ENCODE results near the gene AHCY.
"Not testable (repeated sequence)": the region's sequence is repeated elsewhere in the genome, so short reads cannot be mapped to it uniquely, and the experiment has no call there.

The AHCY gene

GRCh38 chr20:34302723-34303533 is at the start of gene AHCY:
Gene AHCY, minus strand, starts transcription at chr20:34303355. Its CDS starts 85 bp downstream, at chr20:34303270.
- peak; percentile 98 for DNase-seq

DNA sequence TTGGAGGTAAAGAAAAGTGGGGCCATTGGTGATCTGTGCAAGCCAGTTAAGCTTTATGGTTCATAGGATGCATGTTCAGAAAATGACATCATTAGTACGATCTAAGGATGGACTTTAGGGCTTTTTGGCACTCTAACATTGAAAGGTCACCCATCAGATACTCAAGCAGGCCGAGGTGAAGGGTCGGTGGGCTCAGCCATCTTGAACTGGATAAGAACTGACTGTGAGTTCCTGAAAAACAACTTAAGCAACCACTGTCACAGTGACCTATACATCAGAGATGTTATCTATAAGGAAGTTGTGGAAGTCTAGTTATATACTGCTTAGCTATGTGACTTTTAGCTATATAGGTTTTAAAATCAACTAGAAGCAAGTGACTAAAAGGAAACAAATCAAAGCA is 46.9 kb upstream of the AHCY start:
- DNase-seq: no peak

- no peak for DNase-seq
Measured at GRCh38 chr20:34347571-34347970, 44.4 kb upstream of the AHCY start.

- not testable (repeated sequence) for DNase-seq
Measured at GRCh38 chr20:34346533-34346865, 43.3 kb upstream of the AHCY start.

DNA sequence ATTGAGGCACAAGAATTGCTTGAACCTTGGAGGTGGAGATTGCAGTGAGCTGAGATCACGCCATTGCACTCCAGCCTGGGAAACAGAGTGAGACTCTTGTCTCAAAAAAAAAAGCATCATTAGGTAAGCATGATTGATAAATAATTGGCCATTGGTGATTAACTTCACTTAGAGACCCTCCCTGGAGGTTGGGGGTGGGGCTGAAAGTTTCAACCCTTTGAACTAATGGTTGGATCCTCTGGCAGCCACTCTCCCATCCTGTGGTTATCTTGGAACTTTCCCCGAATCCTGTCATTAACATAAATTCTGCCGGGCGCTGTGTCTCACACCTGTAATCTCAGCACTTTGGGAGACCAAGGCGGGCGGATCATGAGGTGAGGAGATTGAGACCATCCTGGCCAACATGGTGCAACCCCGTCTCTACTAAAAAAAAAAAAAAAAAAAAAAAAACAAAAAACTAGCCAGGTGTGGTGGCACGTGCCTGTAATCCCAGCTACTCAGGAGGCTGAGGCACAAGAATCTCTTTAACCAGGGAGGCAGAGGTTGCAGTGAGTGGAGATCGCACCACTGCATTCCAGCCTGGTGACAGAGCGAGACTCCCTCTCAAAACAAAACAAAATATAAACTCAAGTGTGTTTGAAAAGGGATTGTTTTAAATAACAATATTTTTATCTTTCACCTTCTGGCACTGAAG is 42.8 kb upstream of the AHCY start:
- DNase-seq: not testable (repeated sequence)

GRCh38 chr20:34345402-34345736 is 42.2 kb upstream of the AHCY start:
- DNase-seq: no peak

GRCh38 chr20:34344238-34344637 is 41.1 kb upstream of the AHCY start:
- no peak for DNase-seq

DNA sequence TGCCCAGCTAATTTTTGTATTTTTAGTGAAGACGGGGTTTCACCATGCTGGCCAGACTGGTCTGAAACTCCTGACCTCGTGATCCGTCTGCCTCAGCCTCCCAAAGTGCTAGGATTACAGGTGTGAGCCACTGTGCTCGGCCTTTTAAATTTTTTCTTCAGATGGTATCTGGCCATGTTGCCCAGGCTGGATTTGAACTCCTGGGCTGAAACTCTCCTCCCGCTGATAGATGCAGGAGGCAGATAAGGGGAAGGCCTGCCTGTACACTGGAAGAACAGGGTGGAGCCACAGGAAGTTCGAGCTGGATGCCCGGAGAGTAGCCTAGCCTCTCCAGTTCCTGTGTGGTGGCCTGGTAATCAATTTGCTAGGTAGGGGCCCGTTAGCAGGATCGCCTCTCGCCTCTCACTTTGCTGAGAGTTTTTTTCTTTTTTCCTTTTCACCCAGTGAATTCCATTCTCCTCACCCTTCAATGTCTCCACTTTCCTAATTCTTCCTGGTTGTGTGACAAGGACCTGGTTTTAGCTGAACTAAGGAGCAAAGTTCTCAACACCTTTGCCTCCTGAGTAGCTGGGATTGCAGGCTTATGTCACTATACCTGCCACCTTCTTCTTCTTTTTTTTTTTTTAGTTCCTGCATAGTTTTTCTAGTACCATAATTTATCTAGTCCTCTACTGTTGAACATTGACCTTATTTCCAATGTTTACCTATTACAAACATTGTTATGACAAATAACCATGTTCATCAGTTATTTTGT is 40.5 kb upstream of the AHCY start:
- no peak for DNase-seq

- not testable (repeated sequence) for DNase-seq
Measured at GRCh38 chr20:34341199-34341598, 38.0 kb upstream of the AHCY start.

DNA sequence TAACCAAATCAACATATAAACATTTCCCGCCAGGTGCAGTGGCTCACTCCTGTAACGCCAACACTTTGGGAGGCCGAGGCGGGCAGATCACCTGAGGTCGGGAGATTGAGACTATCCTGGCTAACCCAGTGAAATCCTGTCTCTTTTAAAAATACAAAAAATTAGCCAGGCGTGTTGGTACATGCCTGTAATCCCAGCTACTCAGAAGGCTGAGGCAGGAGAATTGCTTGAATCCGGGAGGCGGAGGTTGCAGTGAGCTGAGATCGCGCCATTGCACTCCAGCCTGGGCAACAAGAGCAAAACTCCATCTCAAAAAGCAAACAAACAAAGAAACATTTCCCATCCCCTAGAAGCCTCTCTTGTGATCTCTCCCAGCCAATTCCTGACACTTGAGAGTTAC is 37.6 kb upstream of the AHCY start:
- DNase-seq: not testable (repeated sequence)

GRCh38 chr20:34337982-34338726 is 35.0 kb upstream of the AHCY start:
- no peak for DNase-seq

GRCh38 chr20:34337544-34337943 is 34.4 kb upstream of the AHCY start:
- DNase-seq: no peak

- DNase-seq: no peak
Measured at GRCh38 chr20:34334654-34335407, 31.7 kb upstream of the AHCY start.

GRCh38 chr20:34333786-34334185 is 30.6 kb upstream of the AHCY start:
- no peak for DNase-seq

- DNase-seq: no peak
Measured at GRCh38 chr20:34332262-34332920, 29.2 kb upstream of the AHCY start.

GRCh38 chr20:34331838-34332237 is 28.7 kb upstream of the AHCY start:
- no peak for DNase-seq

DNA sequence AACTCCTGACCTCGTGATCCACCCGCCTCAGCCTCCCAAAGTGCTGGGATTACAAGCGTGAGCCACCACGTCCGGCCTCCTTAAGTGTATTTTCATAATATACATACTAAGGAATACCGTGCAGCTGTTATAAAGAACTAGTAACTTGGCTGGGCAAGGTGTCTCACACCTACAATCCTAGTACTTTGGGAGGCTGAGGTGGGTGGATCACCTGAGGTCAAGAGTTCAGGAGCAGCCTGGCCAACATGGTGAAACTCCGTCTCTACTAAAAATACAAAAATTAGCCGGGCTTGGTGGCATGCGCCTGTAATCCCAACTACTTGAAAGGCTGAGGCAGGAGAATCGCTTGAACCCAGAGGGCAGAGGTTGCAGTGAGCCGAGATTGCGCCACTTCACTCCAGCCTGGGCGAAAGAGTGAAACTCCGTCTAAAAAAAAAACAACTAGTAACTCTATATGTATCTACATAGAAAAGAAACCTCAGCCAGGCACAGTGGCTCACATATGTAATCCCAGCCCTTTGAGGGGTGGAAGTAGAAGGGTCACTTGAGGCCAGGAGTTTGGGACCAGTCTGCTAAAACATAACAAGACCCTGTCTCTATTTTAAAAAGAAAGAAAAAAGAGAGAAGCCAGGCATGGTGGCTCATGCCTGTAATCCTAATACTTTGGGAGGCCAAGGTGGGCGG is 27.8 kb upstream of the AHCY start:
- not testable (repeated sequence) for DNase-seq

DNA sequence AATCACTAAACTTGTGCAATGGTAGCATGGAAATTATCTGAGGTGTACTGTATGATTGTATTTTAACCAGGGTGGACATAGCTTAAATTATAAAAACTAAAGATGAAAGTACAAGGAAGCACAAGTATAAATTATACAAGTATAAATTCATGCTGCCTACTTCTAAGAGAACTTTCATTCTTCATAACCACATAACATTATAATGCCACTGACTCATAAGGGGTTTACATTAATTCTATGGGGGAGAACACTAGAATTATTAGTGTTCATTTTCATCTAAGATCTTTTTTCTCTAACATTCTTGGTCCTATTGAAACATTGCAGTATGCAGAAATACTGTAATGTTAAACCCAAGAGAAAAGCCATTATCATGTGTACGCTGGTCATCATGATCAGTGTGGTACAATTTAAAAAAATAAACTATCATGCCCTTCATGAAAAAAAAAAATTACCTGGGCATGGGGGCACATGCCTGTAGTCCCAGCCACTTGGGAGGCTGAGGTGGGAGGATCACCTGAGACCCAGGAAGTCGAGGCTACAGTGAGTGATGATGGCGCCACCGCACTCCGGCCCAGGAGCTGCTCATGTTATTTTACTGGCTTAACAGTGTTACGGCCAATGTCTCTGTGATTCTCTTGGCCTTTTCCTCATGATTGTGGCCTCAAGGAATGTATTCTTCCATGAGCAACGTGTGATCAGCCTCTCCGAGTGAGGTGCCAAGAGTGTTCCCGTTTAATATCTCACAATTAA is 25.9 kb upstream of the AHCY start:
- DNase-seq: no peak

DNA sequence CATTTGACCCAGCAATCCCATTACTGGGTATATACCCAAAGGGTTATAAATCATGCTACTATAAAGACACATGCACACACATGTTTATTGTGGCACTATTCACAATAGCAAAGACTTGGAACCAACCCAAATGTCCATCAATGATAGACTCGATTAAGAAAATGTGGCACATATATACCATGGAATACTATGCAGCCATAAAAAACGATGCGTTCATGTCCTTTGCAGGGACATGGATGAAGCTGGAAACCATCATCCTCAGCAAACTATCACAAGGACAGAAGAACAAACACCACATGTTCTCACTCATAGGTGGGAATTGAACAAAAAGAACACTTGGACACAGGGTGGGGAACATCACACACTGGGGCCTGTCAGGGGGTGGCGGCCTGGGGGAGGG is 25.1 kb upstream of the AHCY start:
- not testable (repeated sequence) for DNase-seq

- DNase-seq: no peak
Measured at GRCh38 chr20:34324541-34324940, 21.4 kb upstream of the AHCY start.
